Ascending aorta (tissue), 2 donors: ENCODE data around the gene ART4. TPM values are rescaled to one million over a fixed set of nuclear protein-coding genes. Genes with fewer than 3 reads are reported as not detected.

ENCODE experiments used
- DNase-seq, 2 donors: peaks; one replicate each; pipeline ENCODE4 v3.0.0-alpha.2; 2019; ENCODE audit warnings: low spot score in 2 of 2
- H3K27ac ChIP-seq, 2 donors: fragments of 200-600 bp; sonication (generic); one replicate each; pipeline ENCODE4 v1.5.1; 2016 to 2017; ENCODE audit warnings: mild to moderate bottlenecking in 1 of 2
- H3K27me3 ChIP-seq: fragments of 200-600 bp; sonication (generic); one replicate; pipeline ENCODE4 v1.5.1; 2017
- H3K36me3 ChIP-seq, 2 donors: fragments of 200-600 bp; sonication (generic); one replicate each; pipeline ENCODE4 v1.5.1; 2016
- H3K4me1 ChIP-seq, 2 donors: fragments of 200-600 bp; sonication (generic); one replicate each; pipeline ENCODE4 v1.5.1; 2016 to 2017; ENCODE audit warnings: mild to moderate bottlenecking in 1 of 2
- H3K4me3 ChIP-seq, 2 donors: fragments of 200-600 bp; sonication (generic); one replicate each; pipeline ENCODE4 v1.5.1; 2016 to 2017; ENCODE audit warnings: mild to moderate bottlenecking in 1 of 2
- H3K9me3 ChIP-seq, 2 donors: fragments of 200-600 bp; sonication (generic); one replicate each; pipeline ENCODE4 v1.5.1; 2016
- CTCF ChIP-seq, 3 experiments: fragments of 200-600 bp in 2 of 3; fragments of 450-650 bp in 1 of 3; sonication (generic) in 2 of 3; IDR thresholded peaks; one replicate each; pipeline ENCODE4 v1.5.1; 2016 to 2019; ENCODE audit warnings: antibody characterized with exemption in 3 of 3, mild to moderate bottlenecking in 1 of 3, moderate library complexity in 1 of 3
- intact Hi-C: fragments of 100-400 bp; cut with DNase I; formaldehyde crosslinking; loops from one replicate; pipeline ENCODE4 v1.15.1; 2023
- total RNA-seq: library from RNA; depleted of rRNA; stranded (reverse); fragments of >200 nt; gene quantifications from one replicate; pipeline ENCODE4 v1.1.0, GENCODE V29; 2016

The ART4 gene
- total RNA-seq, 1 donor from 2014 or later, result 40.4 TPM

- Histone ChIP-seq H3K9me3 (no peaks in the 10 kb centered on the region), H3K27me3 (no peaks in the 10 kb centered on the region), H3K4me1 (no peaks in the 10 kb centered on the region), H3K36me3 (no peaks in the 10 kb centered on the region), H3K27ac (no peak overlapping the region), H3K4me3 (no peak overlapping the region)
- no peak for TF ChIP-seq CTCF (IDR thresholded peaks at IDR 0.05)
- intact Hi-C loops, result no loop called here
- DNase-seq, result no peak
Observed at GRCh38 chr12:14811486-14811885, 31.8 kb downstream of the ART4 start.

GRCh38 chr12:14810953-14811483, 32.3 kb downstream of the ART4 start:
- peak in 1 of 3 experiments; percentile 43 for TF ChIP-seq CTCF (IDR thresholded peaks at IDR 0.05)
- Histone ChIP-seq H3K27me3 (no peaks in the 10 kb centered on the region), H3K4me3 (no peak overlapping the region), H3K36me3 (no peaks in the 10 kb centered on the region), H3K27ac (no peak overlapping the region), H3K9me3 (no peaks in the 10 kb centered on the region), H3K4me1 (no peaks in the 10 kb centered on the region)
- no peak for DNase-seq
- intact Hi-C loops, result no loop called here

DNA sequence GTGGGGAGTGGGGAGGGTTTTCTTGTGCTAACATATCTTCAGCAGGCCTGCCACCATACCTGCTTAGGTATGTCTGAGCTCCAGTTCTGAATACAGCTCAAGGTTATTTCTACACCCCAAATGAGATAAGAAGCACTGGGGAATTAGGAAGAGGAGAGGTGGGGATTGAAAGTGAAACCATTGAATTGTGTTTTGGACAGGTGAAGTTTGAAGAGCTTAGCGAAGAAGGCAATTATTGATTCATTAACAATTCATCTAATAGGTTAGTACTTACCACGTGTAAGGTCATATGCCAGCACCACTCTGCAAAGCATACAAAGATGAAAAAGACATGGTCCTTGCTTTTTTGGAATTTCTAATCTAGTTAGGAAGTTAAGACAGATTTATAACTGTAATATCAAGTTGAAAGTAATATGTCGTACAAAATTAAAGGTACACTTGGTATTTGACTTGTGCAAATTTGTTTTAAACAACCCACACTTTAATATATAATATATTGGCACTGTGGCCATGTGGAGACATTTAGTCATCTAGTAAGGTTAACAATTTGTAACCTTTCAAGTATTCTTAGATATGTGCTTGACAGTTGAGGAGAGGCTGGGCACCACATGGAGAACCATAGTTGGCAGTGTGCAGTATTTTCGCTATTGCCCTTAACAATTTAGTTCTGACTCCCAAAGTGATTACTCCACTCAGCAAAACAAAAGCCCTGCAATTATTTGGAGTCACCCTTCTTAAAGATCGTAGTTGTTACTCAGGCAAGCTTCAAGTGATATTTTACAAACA, 33.0 kb downstream of the ART4 start:
- Histone ChIP-seq H3K27ac (no peak overlapping the region), H3K36me3 (no peaks in the 10 kb centered on the region), H3K4me3 (no peak overlapping the region), H3K9me3 (no peaks in the 10 kb centered on the region), H3K27me3 (no peaks in the 10 kb centered on the region), H3K4me1 (no peaks in the 10 kb centered on the region)
- no peak for DNase-seq
- intact Hi-C loops, result no loop called here
- TF ChIP-seq CTCF (IDR thresholded peaks at IDR 0.05), result no peak

GRCh38 chr12:14803830-14804160, 39.5 kb downstream of the ART4 start:
- DNase-seq, result no peak
- Histone ChIP-seq H3K4me3 (peak overlapping the region; percentile 84 to 98), H3K9me3 (no peaks in the 10 kb centered on the region), H3K27me3 (no peaks in the 10 kb centered on the region), H3K4me1 (peaks cover 3 to 9% of the 10 kb centered on the region in 2 donors), H3K27ac (peak overlapping the region; percentile 83 to 90), H3K36me3 (peaks cover 4 to 7% of the 10 kb centered on the region in 2 donors)
- no peak for TF ChIP-seq CTCF (IDR thresholded peaks at IDR 0.05)
- intact Hi-C loops, result loop anchor here (2.0 kb wide), 2 partner anchors 29 to 37 kb away; a partner anchor contains a TSS

- Histone ChIP-seq H3K36me3 (peaks cover 7 to 12% of the 10 kb centered on the region in 2 donors), H3K27me3 (no peaks in the 10 kb centered on the region), H3K4me1 (peaks cover 3 to 9% of the 10 kb centered on the region in 2 donors), H3K4me3 (peak within 1 kb of the TSS; percentile 84 to 98), H3K9me3 (no peaks in the 10 kb centered on the region), H3K27ac (peak within 1 kb of the TSS; percentile 90 to 97)
- peak; percentile 95 to 98 for DNase-seq
- no peak for TF ChIP-seq CTCF (IDR thresholded peaks at IDR 0.05)
- intact Hi-C loops, result loop anchor here (2.0 kb wide), 2 partner anchors 28 to 38 kb away; a partner anchor contains a TSS
Observed at GRCh38 chr12:14803011-14803829, 40.1 kb downstream of the ART4 start, which contains the start of the genes C12orf60 and WBP11. TSS of gene C12orf60 (plus strand) at chr12:14803670. CDS start at chr12:14822936, 19,266 bp downstream. TSS of gene WBP11 (minus strand) at chr12:14803478. CDS start at chr12:14801383, 2,095 bp downstream.
